Testis (tissue), 3 donors: ENCODE results near the gene STK24. TPM values are rescaled to one million over a fixed set of nuclear protein-coding genes. Genes with fewer than 3 reads are reported as not detected.

Source experiments
- DNase-seq: peaks from one replicate; pipeline ENCODE4 v3.0.0-alpha.2; 2019
- H3K27ac ChIP-seq, 2 donors: fragments of 200-600 bp; sonication (generic); one replicate each; pipeline ENCODE4 v1.5.1; 2019
- H3K27me3 ChIP-seq: fragments of 200-600 bp; sonication (generic); one replicate; pipeline ENCODE4 v1.5.1; 2019
- H3K36me3 ChIP-seq: fragments of 200-600 bp; sonication (generic); one replicate; pipeline ENCODE4 v1.5.1; 2017; ENCODE audit warnings: low read depth; ENCODE audit errors: missing control alignments
- H3K4me1 ChIP-seq: fragments of 200-600 bp; sonication (generic); one replicate; pipeline ENCODE4 v1.5.1; 2019
- H3K4me3 ChIP-seq, 2 donors: fragments of 200-600 bp; sonication (generic); one replicate each; pipeline ENCODE4 v1.5.1; 2017 to 2019
- H3K9me3 ChIP-seq: fragments of 200-600 bp; sonication (generic); one replicate; pipeline ENCODE4 v1.5.1; 2017
- CTCF ChIP-seq, 3 experiments: fragments of 450-650 bp in 2 of 3; fragments of 200-600 bp in 1 of 3; sonication (generic) in 1 of 3; IDR thresholded peaks; one replicate each; pipeline ENCODE4 v1.5.1; 2016 to 2019; ENCODE audit warnings: antibody characterized with exemption in 3 of 3, mild to moderate bottlenecking in 2 of 3, moderate library complexity in 1 of 3
- POLR2A ChIP-seq: fragments of 450-650 bp; IDR thresholded peaks from one replicate; pipeline ENCODE4 v1.6.1; 2017; ENCODE audit warnings: antibody characterized with exemption, mild to moderate bottlenecking, moderate library complexity
- WGBS, 2 donors: methylation state at CpG; one replicate each; pipeline ENCODE4 v1.1.5; 2018; 5-methylcytosine and 5-hydroxymethylcytosine counted together
- intact Hi-C: fragments of 100-400 bp; cut with DNase I; formaldehyde crosslinking; loops from one replicate; pipeline ENCODE4 v1.15.1; 2023; ENCODE audit warnings: low total_unique reads
- polyA plus RNA-seq: library from polyadenylated mRNA; stranded (reverse); fragments of 350-450 nt; fragmentation: Illumina TruSeq; extraction: RNeasy Lipid Tissue Mini Kit (QIAGEN cat#74804); gene quantifications from one replicate; pipeline ENCODE4 v1.2.3, GENCODE V29; 2014; ENCODE audit warnings: low read depth, low replicate concordance; ENCODE audit not compliant: insufficient read depth
- total RNA-seq, 2 donors: library from RNA; depleted of rRNA; stranded (reverse); fragments of >200 nt; gene quantifications; one replicate each; pipeline ENCODE4 v1.2.3, GENCODE V29; 2016

STK24 gene
- total and polyA plus RNA-seq, 3 donors from 2014 or later = 97.4 to 172 (median 151) TPM

GRCh38 chr13:98489446-98490194 lies 87.3 kb downstream of the STK24 start:
- H3K4me1 ChIP-seq = peaks cover 12% of the 10 kb centered on the region
- no peaks in the 10 kb centered on the region for H3K36me3 ChIP-seq
- H3K27ac ChIP-seq = no peak overlapping the region
- intact Hi-C loops = no loop called here
- no peak for TF ChIP-seq CTCF (IDR thresholded peaks at IDR 0.05)
- no peak for TF ChIP-seq POLR2A
- no peaks in the 10 kb centered on the region for H3K27me3 ChIP-seq
- DNase-seq = no peak
- H3K9me3 ChIP-seq = no peaks in the 10 kb centered on the region
- 89 to 90% methylated on average over 8 of the region's 8 CpGs for WGBS, 2 donors
- no peak overlapping the region for H3K4me3 ChIP-seq

- WGBS, 2 donors = 79 to 80% methylated on average over 7 to 11 of the region's 11 CpGs
- H3K27ac ChIP-seq = no peak overlapping the region
- no peak for DNase-seq
- intact Hi-C loops = no loop called here
- TF ChIP-seq CTCF (IDR thresholded peaks at IDR 0.05) (no peak), POLR2A (no peak)
- H3K36me3 ChIP-seq = no peaks in the 10 kb centered on the region
- H3K4me3 ChIP-seq = no peak overlapping the region
- H3K27me3 ChIP-seq = no peaks in the 10 kb centered on the region
- no peaks in the 10 kb centered on the region for H3K9me3 ChIP-seq
- peaks cover 16% of the 10 kb centered on the region for H3K4me1 ChIP-seq
Observed at GRCh38 chr13:98488736-98489135, 88.2 kb downstream of the STK24 start.

GRCh38 chr13:98487522-98487921 lies 89.4 kb downstream of the STK24 start:
- no peaks in the 10 kb centered on the region for H3K27me3 ChIP-seq
- no peak overlapping the region for H3K27ac ChIP-seq
- intact Hi-C loops = no loop called here
- TF ChIP-seq CTCF (IDR thresholded peaks at IDR 0.05) (no peak), POLR2A (no peak)
- H3K4me1 ChIP-seq = peaks cover 28% of the 10 kb centered on the region
- no peaks in the 10 kb centered on the region for H3K9me3 ChIP-seq
- no peak overlapping the region for H3K4me3 ChIP-seq
- no peaks in the 10 kb centered on the region for H3K36me3 ChIP-seq
- 84 to 85% methylated on average over 5 of the region's 5 CpGs for WGBS, 2 donors
- DNase-seq = no peak

GRCh38 chr13:98487016-98487415 lies 89.9 kb downstream of the STK24 start:
- no peak for DNase-seq
- no peak for TF ChIP-seq CTCF (IDR thresholded peaks at IDR 0.05)
- TF ChIP-seq POLR2A = no peak
- 87 to 95% methylated on average over 5 of the region's 5 CpGs for WGBS, 2 donors
- intact Hi-C loops = no loop called here
- Histone ChIP-seq H3K4me3 (no peak overlapping the region), H3K27ac (no peak overlapping the region), H3K4me1 (peaks cover 29% of the 10 kb centered on the region), H3K9me3 (no peaks in the 10 kb centered on the region), H3K36me3 (no peaks in the 10 kb centered on the region), H3K27me3 (no peaks in the 10 kb centered on the region)

- WGBS, 2 donors = 90 to 92% methylated on average over 8 of the region's 8 CpGs
- Histone ChIP-seq H3K27me3 (no peaks in the 10 kb centered on the region), H3K4me1 (peaks cover 34% of the 10 kb centered on the region), H3K36me3 (no peaks in the 10 kb centered on the region), H3K4me3 (no peak overlapping the region), H3K27ac (no peak overlapping the region), H3K9me3 (no peaks in the 10 kb centered on the region)
- no peak for DNase-seq
- intact Hi-C loops = no loop called here
- TF ChIP-seq CTCF (IDR thresholded peaks at IDR 0.05) (no peak), POLR2A (no peak)
Observed at GRCh38 chr13:98486412-98486811, 90.5 kb downstream of the STK24 start.
